ENCODE results near the gene RGL1. TPM values are rescaled to one million over a fixed set of nuclear protein-coding genes. Genes with fewer than 3 reads are reported as not detected.

The RGL1 gene
- total RNA-seq, 2 donors from 2014 or later: 9.9 to 16.2 TPM

- Histone ChIP-seq H3K27me3 (no peaks in the 10 kb centered on the region), H3K4me3 (no peak overlapping the region), H3K36me3 (replicated peaks in 1 of 2; ENCODE audit: insufficient read depth in 1 of 2, low read depth in 2 of 2) (no peaks in the 10 kb centered on the region), H3K9me3 (no peaks in the 10 kb centered on the region), H3K4me1 (peaks cover 41% of the 10 kb centered on the region), H3K27ac (peak overlapping the region in 3 of 4 donors; percentile 16 to 63 (median 39))
- TF ChIP-seq, protein P1, sequence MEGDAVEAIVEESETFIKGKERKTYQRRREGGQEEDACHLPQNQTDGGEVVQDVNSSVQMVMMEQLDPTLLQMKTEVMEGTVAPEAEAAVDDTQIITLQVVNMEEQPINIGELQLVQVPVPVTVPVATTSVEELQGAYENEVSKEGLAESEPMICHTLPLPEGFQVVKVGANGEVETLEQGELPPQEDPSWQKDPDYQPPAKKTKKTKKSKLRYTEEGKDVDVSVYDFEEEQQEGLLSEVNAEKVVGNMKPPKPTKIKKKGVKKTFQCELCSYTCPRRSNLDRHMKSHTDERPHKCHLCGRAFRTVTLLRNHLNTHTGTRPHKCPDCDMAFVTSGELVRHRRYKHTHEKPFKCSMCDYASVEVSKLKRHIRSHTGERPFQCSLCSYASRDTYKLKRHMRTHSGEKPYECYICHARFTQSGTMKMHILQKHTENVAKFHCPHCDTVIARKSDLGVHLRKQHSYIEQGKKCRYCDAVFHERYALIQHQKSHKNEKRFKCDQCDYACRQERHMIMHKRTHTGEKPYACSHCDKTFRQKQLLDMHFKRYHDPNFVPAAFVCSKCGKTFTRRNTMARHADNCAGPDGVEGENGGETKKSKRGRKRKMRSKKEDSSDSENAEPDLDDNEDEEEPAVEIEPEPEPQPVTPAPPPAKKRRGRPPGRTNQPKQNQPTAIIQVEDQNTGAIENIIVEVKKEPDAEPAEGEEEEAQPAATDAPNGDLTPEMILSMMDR (IDR thresholded peaks at IDR 0.05): no peak
- no peak for TF ChIP-seq POLR2A (IDR thresholded peaks at IDR 0.05)
- 27 to 30% methylated on average over 10 of the region's 10 CpGs for WGBS, 2 donors
- intact Hi-C loops (cut with DNase I): no loop called here
- DNase-seq (peak; percentile 40 to 70 (median 52)), ATAC-seq (no peak)
Observed at GRCh38 chr1:183877053-183877720, 72.3 kb downstream of the RGL1 start.

DNA sequence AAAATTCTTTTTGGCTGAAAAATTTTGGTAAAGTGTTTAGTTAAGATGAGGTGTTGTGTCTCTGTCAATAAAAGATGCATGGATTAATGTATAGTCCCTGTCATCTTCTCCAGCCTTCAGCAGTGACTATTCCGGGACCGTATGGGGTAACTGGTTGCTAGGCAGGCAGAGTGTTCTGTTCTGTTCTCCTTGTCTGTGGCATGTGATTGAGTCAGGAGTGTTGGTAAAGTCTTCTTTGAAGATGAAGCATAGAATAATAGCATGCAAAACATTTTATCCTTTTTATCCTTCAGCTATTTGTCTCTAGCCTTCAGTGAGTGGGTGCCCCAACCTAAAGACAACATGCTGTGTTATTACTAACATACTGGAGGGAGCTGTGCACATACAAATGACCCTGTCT, 74.6 kb downstream of the RGL1 start:
- Histone ChIP-seq H3K27me3 (no peaks in the 10 kb centered on the region), H3K36me3 (replicated peaks in 1 of 2; ENCODE audit: insufficient read depth in 1 of 2, low read depth in 2 of 2) (no peaks in the 10 kb centered on the region), H3K4me3 (no peak overlapping the region), H3K27ac (no peak overlapping the region), H3K9me3 (no peaks in the 10 kb centered on the region), H3K4me1 (peaks cover 44% of the 10 kb centered on the region)
- ATAC-seq (no peak), DNase-seq (no peak)
- TF ChIP-seq, protein P1 (IDR thresholded peaks at IDR 0.05): no peak
- no peak for TF ChIP-seq POLR2A (IDR thresholded peaks at IDR 0.05)
- WGBS, 2 donors: 26 to 63% methylated on average over 2 of the region's 2 CpGs
- intact Hi-C loops (cut with DNase I): no loop called here

GRCh38 chr1:183879966-183880365, 75.0 kb downstream of the RGL1 start:
- TF ChIP-seq, protein P1 (IDR thresholded peaks at IDR 0.05): no peak
- no peak for TF ChIP-seq POLR2A (IDR thresholded peaks at IDR 0.05)
- no peak for DNase-seq
- Histone ChIP-seq H3K27ac (no peak overlapping the region), H3K4me3 (no peak overlapping the region), H3K27me3 (no peaks in the 10 kb centered on the region), H3K4me1 (peaks cover 42% of the 10 kb centered on the region), H3K9me3 (no peaks in the 10 kb centered on the region), H3K36me3 (replicated peaks in 1 of 2; ENCODE audit: insufficient read depth in 1 of 2, low read depth in 2 of 2) (no peaks in the 10 kb centered on the region)
- WGBS, 2 donors: 78 to 88% methylated on average over 1 of the region's 1 CpG
- no peak for ATAC-seq
- intact Hi-C loops (cut with DNase I): no loop called here

GRCh38 chr1:183880531-183881243, 75.8 kb downstream of the RGL1 start:
- Histone ChIP-seq H3K9me3 (no peaks in the 10 kb centered on the region), H3K27ac (peak overlapping the region; percentile 17 to 74 (median 54)), H3K4me1 (peaks cover 42% of the 10 kb centered on the region), H3K27me3 (no peaks in the 10 kb centered on the region), H3K36me3 (replicated peaks in 1 of 2; ENCODE audit: insufficient read depth in 1 of 2, low read depth in 2 of 2) (no peaks in the 10 kb centered on the region), H3K4me3 (no peak overlapping the region)
- no peak for ATAC-seq
- DNase-seq: no peak
- intact Hi-C loops (cut with DNase I): no loop called here
- WGBS, 2 donors: 77 to 87% methylated on average over 6 of the region's 6 CpGs
- TF ChIP-seq POLR2A (IDR thresholded peaks at IDR 0.05): no peak

DNA sequence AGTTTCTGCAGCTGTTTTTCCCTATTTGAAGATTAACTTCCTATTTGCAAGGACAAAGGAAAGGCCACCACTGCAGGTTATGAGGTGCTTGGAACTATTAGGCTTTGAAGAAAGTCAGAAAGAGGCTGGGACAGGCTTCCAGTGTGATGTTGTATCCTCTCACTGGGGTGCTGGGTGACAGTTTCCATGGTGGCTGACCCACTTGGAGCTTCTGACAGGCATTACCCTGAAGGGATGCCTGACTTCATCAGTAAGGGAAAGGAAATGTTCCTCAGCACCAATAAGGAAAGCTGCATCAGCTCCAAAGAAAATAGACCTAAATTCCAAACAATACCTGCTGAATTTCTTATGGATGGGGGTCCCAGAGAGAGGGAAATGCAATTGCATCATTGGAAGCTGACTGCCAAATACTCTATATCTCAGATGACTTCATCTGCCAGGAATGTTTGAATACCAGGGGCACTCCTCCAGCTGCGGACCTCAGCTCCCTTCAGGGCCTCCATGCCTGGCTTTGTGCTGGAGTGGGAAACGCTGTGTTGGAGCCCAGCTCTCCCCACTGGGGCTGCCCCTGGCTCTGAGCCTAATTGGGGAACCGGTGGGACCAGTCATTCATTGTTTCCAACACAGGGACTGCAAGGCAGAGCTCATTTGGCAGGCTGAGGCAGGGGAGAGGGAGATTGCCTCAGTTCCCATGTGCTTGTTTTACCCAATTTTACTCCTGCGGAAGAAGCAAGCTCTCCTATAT, 76.6 kb downstream of the RGL1 start:
- no peak overlapping the region for H3K4me3 ChIP-seq
- no peaks in the 10 kb centered on the region for H3K36me3 ChIP-seq (replicated peaks in 1 of 2; ENCODE audit: insufficient read depth in 1 of 2, low read depth in 2 of 2)
- no peak for TF ChIP-seq POLR2A (IDR thresholded peaks at IDR 0.05)
- TF ChIP-seq, protein P1 (IDR thresholded peaks at IDR 0.05): no peak
- peak; percentile 61 to 81 (median 76) for DNase-seq
- no peaks in the 10 kb centered on the region for H3K9me3 ChIP-seq
- peak overlapping the region; percentile 17 to 74 (median 54) for H3K27ac ChIP-seq
- intact Hi-C loops (cut with DNase I): no loop called here
- 33 to 50% methylated on average over 4 of the region's 4 CpGs for WGBS, 2 donors
- H3K4me1 ChIP-seq: peaks cover 35% of the 10 kb centered on the region
- peak; percentile 91 for ATAC-seq
- no peaks in the 10 kb centered on the region for H3K27me3 ChIP-seq
